PC-3 (cell line): Measurements from ENCODE around the gene KRT17.

Source experiments
- CTCF ChIP-seq: fragments of 300-600 bp; sonication (generic); conservative IDR thresholded peaks from 2 replicates; pipeline ENCODE4 v1.5.1; 2017; ENCODE audit warnings: antibody characterized with exemption, low read depth, mild to moderate bottlenecking, low read length
- EZH2 ChIP-seq: fragments of 300-600 bp; sonication (generic); IDR thresholded peaks from one replicate; pipeline ENCODE4 v1.6.1; 2017; ENCODE audit warnings: antibody characterized with exemption, mild to moderate bottlenecking, low read length; ENCODE audit not compliant: unreplicated experiment
- EZH2phosphoT487 ChIP-seq: fragments of 300-600 bp; sonication (generic); IDR thresholded peaks from 2 replicates; pipeline ENCODE4 v1.6.1; 2018; ENCODE audit warnings: mild to moderate bottlenecking, antibody characterized with exemption, low read length, borderline replicate concordance

- TF ChIP-seq CTCF, result no peak
- no peak for TF ChIP-seq EZH2phosphoT487
- no peak for TF ChIP-seq EZH2
Measured at GRCh38 chr17:41620583-41621434, 3.6 kb downstream of the KRT17 start.
